Measurements from ENCODE around the gene KCNQ1.

DNA sequence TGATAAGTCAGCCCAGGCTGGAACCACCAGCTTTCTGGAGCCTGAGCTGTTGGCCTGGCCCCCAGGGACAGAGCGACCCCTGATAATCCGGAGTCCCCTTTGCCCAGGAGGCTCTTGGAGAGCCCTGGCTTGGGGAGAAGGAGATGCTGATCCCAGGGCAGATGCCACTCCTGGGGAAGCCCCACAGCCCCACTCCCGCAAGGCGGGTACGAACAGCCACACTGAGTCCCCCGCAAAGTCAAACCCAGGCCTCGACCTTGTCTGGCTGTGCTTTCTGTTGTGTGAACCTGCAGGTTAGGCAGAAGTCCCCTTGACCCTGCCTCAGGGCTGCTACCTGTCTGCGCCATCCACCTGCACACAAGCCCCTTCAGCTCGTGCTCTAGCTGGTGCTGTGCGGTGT is 147.0 kb downstream of the KCNQ1 start:
- no peak for TF ChIP-seq POLR2A (IDR thresholded peaks at IDR 0.05)
- no peak for TF ChIP-seq CTCF (IDR thresholded peaks at IDR 0.05)
- TF ChIP-seq EP300 (IDR thresholded peaks at IDR 0.05) = no peak

All from sigmoid colon (tissue), 4 donors.